Measurements from ENCODE around the gene FUT2. TPM values are rescaled to one million over a fixed set of nuclear protein-coding genes. Genes with fewer than 3 reads are reported as not detected.

The FUT2 gene
- total RNA-seq, 1 donor from 2014 or later = 1.5 TPM

DNA sequence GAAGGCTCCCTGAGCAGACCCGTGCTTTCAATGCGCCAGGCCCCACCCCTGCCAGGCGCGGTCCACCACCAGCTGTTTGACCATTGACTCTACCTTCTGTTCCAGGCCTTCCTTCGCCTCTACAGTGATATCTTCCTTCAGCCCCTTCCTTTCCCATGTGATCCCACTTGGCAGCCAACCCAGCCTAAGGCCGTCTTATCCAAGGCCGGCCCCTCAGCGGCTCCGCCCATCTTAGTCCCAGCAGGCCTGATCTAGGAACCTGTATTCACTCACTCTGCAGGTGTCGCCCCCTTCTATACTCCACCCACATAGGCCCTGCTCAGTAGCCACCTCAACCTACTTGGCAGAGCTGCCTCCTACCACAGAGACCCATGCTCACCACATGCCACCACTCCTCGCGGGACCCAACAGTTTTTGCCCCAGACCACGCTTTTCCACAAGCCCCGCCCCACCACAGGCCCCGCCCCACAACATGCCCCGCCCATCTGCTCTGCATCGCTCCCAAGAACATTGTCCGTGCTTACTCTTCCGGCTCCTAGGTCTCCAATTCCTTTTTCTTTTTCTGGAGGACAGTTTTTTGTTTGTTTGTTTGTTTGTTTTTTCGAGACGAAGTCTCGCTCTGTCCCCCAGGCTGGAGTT, 41.7 kb downstream of the FUT2 start:
- Mint-ChIP-seq H3K27me3 (ENCODE audit: unreplicated experiment) (peaks cover 27% of the 10 kb centered on the region), H3K27ac (ENCODE audit: unreplicated experiment) (peak overlapping the region; percentile 80), H3K4me3 (ENCODE audit: unreplicated experiment) (peak overlapping the region; percentile 99)

DNA sequence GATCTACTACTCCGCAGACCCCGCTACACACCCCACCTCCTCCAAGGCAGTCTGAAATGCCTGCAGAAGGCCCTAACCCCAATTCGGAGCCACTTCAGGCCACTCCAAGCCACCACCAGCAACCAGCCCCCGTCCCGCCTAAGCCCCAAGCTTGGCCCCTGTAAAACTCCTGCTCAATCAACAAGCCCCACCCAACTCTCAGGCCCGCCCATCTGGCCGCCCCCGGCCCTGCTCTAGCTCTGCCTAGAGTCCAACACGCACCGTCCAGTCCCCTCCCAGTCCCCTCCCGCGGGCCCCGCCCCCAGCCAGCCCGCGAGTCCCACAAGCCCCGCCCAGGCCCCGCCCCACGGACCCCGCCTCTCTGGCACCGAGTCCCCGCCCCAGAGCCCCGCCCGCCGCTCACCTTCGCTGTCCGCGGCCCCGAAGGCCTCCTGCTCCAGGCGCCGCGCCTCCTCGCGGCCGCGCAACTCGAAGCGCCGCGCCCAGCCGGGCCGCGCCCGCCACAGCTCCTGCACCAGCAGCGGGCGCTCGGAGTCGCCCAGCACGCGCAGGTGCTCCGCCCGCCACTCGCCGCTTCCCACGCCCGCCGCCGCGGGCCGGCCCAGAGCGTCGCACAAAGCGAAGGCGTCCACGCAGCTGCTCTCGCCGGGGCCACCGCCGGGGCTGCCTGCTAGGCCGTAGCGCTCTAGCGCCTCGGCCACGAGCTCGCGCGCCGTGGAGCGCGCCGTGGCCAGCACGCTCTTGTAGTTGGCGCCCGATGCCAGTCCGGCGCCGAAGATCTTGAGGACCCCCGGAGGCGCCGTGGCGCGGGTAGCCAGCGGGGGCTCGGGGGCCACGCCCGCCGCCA, 43.0 kb downstream of the FUT2 start:
- peak overlapping the region; percentile 57 for H3K27ac Mint-ChIP-seq (ENCODE audit: unreplicated experiment)

More for the DNA sequence above, 41.7 kb downstream of the FUT2 start:
- DNase-seq (ENCODE audit: low spot score) = no peak
- TF ChIP-seq, protein P1, sequence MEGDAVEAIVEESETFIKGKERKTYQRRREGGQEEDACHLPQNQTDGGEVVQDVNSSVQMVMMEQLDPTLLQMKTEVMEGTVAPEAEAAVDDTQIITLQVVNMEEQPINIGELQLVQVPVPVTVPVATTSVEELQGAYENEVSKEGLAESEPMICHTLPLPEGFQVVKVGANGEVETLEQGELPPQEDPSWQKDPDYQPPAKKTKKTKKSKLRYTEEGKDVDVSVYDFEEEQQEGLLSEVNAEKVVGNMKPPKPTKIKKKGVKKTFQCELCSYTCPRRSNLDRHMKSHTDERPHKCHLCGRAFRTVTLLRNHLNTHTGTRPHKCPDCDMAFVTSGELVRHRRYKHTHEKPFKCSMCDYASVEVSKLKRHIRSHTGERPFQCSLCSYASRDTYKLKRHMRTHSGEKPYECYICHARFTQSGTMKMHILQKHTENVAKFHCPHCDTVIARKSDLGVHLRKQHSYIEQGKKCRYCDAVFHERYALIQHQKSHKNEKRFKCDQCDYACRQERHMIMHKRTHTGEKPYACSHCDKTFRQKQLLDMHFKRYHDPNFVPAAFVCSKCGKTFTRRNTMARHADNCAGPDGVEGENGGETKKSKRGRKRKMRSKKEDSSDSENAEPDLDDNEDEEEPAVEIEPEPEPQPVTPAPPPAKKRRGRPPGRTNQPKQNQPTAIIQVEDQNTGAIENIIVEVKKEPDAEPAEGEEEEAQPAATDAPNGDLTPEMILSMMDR (IDR thresholded peaks at IDR 0.05; ENCODE audit: unreplicated experiment) = no peak
- Mint-ChIP-seq H3K36me3 (ENCODE audit: low read depth, unreplicated experiment) (peaks cover 42% of the 10 kb centered on the region), H3K4me1 (ENCODE audit: unreplicated experiment) (peaks cover 35% of the 10 kb centered on the region), H3K9me3 (ENCODE audit: unreplicated experiment) (no peaks in the 10 kb centered on the region)

DNA sequence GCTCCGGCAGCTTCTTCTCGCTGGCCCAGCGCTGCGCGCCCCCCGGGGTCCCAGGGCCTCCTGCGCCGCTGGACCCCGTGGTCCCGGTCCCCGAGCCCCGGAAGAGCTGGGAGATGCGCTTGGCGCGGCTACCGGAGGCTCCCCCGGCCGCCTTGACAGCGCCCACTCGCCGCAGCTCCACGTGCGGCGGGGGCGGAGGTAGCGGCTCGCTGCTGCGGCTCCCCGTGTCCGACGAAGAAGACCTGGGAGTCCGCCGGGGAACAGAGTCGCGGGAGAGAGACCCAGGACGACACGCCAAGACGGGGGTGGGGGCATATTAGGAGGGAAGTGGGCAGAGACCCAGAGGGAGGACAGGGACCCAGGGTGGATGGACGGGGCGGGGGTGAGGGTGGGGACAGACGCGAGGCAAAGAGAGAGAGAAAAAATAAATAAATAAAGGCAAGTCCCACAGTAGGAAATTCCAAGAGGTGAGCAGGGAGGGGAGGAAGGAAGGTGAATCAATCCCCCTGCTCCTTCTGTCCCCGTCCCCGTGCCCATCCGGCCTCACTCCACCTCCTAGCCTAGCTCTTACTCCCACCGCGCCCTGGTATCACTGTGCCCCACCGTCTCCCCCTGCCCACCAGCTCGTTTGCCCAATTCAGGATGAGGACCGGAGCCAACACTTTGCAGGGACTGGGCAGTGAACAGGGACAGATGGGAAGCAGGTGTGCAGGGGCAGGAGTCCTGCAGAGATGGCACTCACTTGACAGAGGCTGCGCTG, 43.8 kb downstream of the FUT2 start:
- peaks cover 33% of the 10 kb centered on the region for H3K4me1 Mint-ChIP-seq (ENCODE audit: unreplicated experiment)
- H3K27ac Mint-ChIP-seq (ENCODE audit: unreplicated experiment) = peak overlapping the region; percentile 82
- no peaks in the 10 kb centered on the region for H3K9me3 Mint-ChIP-seq (ENCODE audit: unreplicated experiment)
- peaks cover 32% of the 10 kb centered on the region for H3K27me3 Mint-ChIP-seq (ENCODE audit: unreplicated experiment)
- H3K36me3 Mint-ChIP-seq (ENCODE audit: low read depth, unreplicated experiment) = peaks cover 29% of the 10 kb centered on the region
- TF ChIP-seq, protein P1 (IDR thresholded peaks at IDR 0.05; ENCODE audit: unreplicated experiment) = no peak
- peak overlapping the region; percentile 98 for H3K4me3 Mint-ChIP-seq (ENCODE audit: unreplicated experiment)
- no peak for DNase-seq (ENCODE audit: low spot score)

More for the DNA sequence above, 43.0 kb downstream of the FUT2 start:
- H3K4me3 Mint-ChIP-seq (ENCODE audit: unreplicated experiment) = peak overlapping the region; percentile 99
- H3K9me3 Mint-ChIP-seq (ENCODE audit: unreplicated experiment) = no peaks in the 10 kb centered on the region
- TF ChIP-seq, protein P1 (IDR thresholded peaks at IDR 0.05; ENCODE audit: unreplicated experiment) = peak; percentile 39
- H3K4me1 Mint-ChIP-seq (ENCODE audit: unreplicated experiment) = peaks cover 27% of the 10 kb centered on the region
- peak; percentile 99 for DNase-seq (ENCODE audit: low spot score)
- peaks cover 29% of the 10 kb centered on the region for H3K36me3 Mint-ChIP-seq (ENCODE audit: low read depth, unreplicated experiment)
- peaks cover 25% of the 10 kb centered on the region for H3K27me3 Mint-ChIP-seq (ENCODE audit: unreplicated experiment)

DNA sequence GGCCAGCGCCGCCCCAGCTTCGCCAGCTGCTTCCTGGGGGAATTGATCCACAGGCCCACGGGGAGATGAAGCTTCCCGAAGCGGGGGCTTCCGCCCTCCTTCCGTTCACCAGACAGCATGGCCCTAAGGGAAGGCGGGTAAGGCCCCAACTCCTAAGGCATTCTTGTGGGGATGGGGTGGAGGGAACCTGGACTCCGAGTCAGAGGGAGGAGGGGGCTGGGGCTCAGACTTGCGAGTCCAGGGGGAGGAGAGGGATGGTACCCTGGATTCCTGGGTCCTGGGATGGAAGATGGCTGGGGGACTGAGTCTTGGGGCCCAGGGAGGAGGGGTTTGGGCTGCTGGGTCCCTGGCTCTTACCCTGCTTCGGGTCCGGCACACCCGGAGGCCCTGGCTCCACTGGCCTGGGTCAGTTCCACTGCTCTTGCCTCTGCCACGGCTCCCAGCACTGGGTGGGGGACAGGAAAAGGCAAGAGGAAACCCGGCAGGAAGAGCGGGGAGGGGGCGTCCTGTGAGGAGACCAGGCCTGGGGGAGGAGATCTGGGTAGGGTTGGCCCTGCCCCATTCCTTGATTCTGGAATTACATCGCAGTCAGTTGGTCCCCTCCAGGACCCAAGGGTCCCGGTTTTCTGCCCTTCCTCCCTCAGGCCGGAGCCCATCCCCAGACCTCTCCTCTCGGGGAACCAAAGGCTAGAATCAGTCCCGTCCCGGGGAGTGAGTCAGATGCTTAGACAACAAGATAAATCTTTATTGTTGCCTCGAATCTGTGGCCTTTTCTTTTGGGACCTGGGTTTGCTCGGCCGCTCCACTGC, 44.6 kb downstream of the FUT2 start, which contains the start of gene RASIP1:
TSS of gene RASIP1 (minus strand) at position 447 of the 809 bp plus-strand sequence. CDS start at position 119, 328 bp downstream.
- Mint-ChIP-seq H3K27me3 (ENCODE audit: unreplicated experiment) (peaks cover 28% of the 10 kb centered on the region), H3K9me3 (ENCODE audit: unreplicated experiment) (no peaks in the 10 kb centered on the region), H3K36me3 (ENCODE audit: low read depth, unreplicated experiment) (peaks cover 24% of the 10 kb centered on the region), H3K4me3 (ENCODE audit: unreplicated experiment) (peak within 1 kb of the TSS; percentile 98), H3K27ac (ENCODE audit: unreplicated experiment) (peak within 1 kb of the TSS; percentile 89), H3K4me1 (ENCODE audit: unreplicated experiment) (peaks cover 33% of the 10 kb centered on the region)
- TF ChIP-seq, protein P1 (IDR thresholded peaks at IDR 0.05; ENCODE audit: unreplicated experiment) = no peak
- peak; percentile 80 for DNase-seq (ENCODE audit: low spot score)

Measured in endothelial cell (in vitro differentiated cells).